OCI-LY7 (cell line): ENCODE results near the gene FAM174C. TPM values are rescaled to one million over a fixed set of nuclear protein-coding genes. Genes with fewer than 3 reads are reported as not detected.
A peak's percentile ranks its signal among the peaks of the same experiment; 100 is the strongest.

Source experiments
- BruUV-seq: library from RNA; stranded (reverse); fragments of 400-500 nt; replicated peaks from 2 replicates; lab custom pipeline; 2021; lab: Mats Ljungman, UMichigan
- CTCF ChIA-PET: fragments of 300-600 bp; sonication (Branson Sonifier 250); formaldehyde crosslinking; loops from one replicate; lab custom pipeline; 2022; ENCODE audit warnings: antibody characterized with exemption; ENCODE audit not compliant: unreplicated experiment; lab: Charles Lee
- POLR2A ChIA-PET: fragments of 300-600 bp; sonication (Branson Sonifier 250); formaldehyde crosslinking; loops from one replicate; lab custom pipeline; 2022; ENCODE audit warnings: antibody characterized with exemption; lab: Charles Lee
- DNase-seq: peaks from one replicate; pipeline ENCODE4 v3.0.0-alpha.2; 2015; ENCODE audit warnings: low spot score
- H2AFZ ChIP-seq: fragments of 200-600 bp; sonication (generic), shearing (Covaris generic); 2 replicates; pipeline ENCODE4 v1.6.1; 2014; ENCODE audit warnings: mild to moderate bottlenecking, antibody characterized with exemption, low read length, moderate library complexity
- H3K27ac ChIP-seq: fragments of 200-600 bp; sonication (generic); 2 replicates; pipeline ENCODE4 v1.5.1; 2014; ENCODE audit warnings: mixed run types, low read depth, mild to moderate bottlenecking, moderate library complexity, low read length, inconsistent platforms; ENCODE audit not compliant: poor library complexity, severe bottlenecking
- H3K36me3 ChIP-seq: fragments of 200-600 bp; sonication (generic); 2 replicates; pipeline ENCODE4 v1.6.1; 2014; ENCODE audit warnings: mild to moderate bottlenecking, antibody characterized with exemption, low read length, moderate library complexity, mixed read lengths; ENCODE audit not compliant: insufficient read depth
- H3K4me1 ChIP-seq: fragments of 200-600 bp; sonication (generic); 2 replicates; pipeline ENCODE4 v1.5.1; 2014; ENCODE audit warnings: mild to moderate bottlenecking, low read length; ENCODE audit not compliant: insufficient read depth, poor library complexity, severe bottlenecking
- H3K4me2 ChIP-seq: fragments of 200-600 bp; sonication (generic); 2 replicates; pipeline ENCODE4 v1.6.1; 2014; ENCODE audit warnings: mild to moderate bottlenecking, low read length
- H3K4me3 ChIP-seq: fragments of 200-600 bp; sonication (generic); 2 replicates; pipeline ENCODE4 v1.5.1; 2014; ENCODE audit warnings: mild to moderate bottlenecking, low read depth, low read length; ENCODE audit not compliant: poor library complexity, severe bottlenecking
- H3K79me2 ChIP-seq: fragments of 200-600 bp; sonication (generic); 2 replicates; pipeline ENCODE4 v1.6.1; 2016; ENCODE audit warnings: low read depth, mild to moderate bottlenecking, low read length, moderate library complexity, mixed read lengths; ENCODE audit not compliant: insufficient read depth
- H3K9me2 ChIP-seq: fragments of 200-600 bp; sonication (generic); 2 replicates; pipeline ENCODE4 v1.6.1; 2016; ENCODE audit warnings: mild to moderate bottlenecking, low read length, mixed read lengths; ENCODE audit not compliant: insufficient read depth
- H3K9me3 ChIP-seq: fragments of 200-600 bp; sonication (generic); 2 replicates; pipeline ENCODE4 v1.6.1; 2014; ENCODE audit warnings: mild to moderate bottlenecking, mixed run types, low read length, mixed read lengths
- H4K20me1 ChIP-seq: fragments of 200-600 bp; sonication (generic); 2 replicates; pipeline ENCODE4 v1.6.1; 2014; ENCODE audit warnings: mild to moderate bottlenecking, antibody characterized with exemption, low read length, moderate library complexity, mixed read lengths; ENCODE audit not compliant: insufficient read depth
- CTCF ChIP-seq: fragments of 200-600 bp; sonication (generic); conservative IDR thresholded peaks from 2 replicates; pipeline ENCODE4 v1.5.1; 2014; ENCODE audit warnings: mild to moderate bottlenecking, antibody characterized with exemption, low read length, moderate library complexity, mixed read lengths
- EZH2phosphoT487 ChIP-seq: fragments of 200-600 bp; sonication (generic); IDR thresholded peaks from 2 replicates; pipeline ENCODE4 v1.6.1; 2018; ENCODE audit warnings: low read depth, borderline replicate concordance, mild to moderate bottlenecking, mixed run types, antibody characterized with exemption, low read length, moderate library complexity, mixed read lengths
- intact Hi-C: fragments of 100-400 bp; cut with micrococcal nuclease; formaldehyde crosslinking; loops from one replicate; pipeline ENCODE4 v1.10.0; 2022; ENCODE audit not compliant: unreplicated experiment
- total RNA-seq, 2 experiments: library from RNA; depleted of rRNA in 1 of 2; stranded (reverse); fragments of >200 nt in 1 of 2; shearing (Covaris generic) in 1 of 2; gene quantifications; 2 replicates each; pipeline ENCODE4 v1.2.3, GENCODE V29; 2014 to 2022

Gene FAM174C
- total RNA-seq, 2 experiments from 2014 or later, result 53.2 to 81.5 TPM

DNA sequence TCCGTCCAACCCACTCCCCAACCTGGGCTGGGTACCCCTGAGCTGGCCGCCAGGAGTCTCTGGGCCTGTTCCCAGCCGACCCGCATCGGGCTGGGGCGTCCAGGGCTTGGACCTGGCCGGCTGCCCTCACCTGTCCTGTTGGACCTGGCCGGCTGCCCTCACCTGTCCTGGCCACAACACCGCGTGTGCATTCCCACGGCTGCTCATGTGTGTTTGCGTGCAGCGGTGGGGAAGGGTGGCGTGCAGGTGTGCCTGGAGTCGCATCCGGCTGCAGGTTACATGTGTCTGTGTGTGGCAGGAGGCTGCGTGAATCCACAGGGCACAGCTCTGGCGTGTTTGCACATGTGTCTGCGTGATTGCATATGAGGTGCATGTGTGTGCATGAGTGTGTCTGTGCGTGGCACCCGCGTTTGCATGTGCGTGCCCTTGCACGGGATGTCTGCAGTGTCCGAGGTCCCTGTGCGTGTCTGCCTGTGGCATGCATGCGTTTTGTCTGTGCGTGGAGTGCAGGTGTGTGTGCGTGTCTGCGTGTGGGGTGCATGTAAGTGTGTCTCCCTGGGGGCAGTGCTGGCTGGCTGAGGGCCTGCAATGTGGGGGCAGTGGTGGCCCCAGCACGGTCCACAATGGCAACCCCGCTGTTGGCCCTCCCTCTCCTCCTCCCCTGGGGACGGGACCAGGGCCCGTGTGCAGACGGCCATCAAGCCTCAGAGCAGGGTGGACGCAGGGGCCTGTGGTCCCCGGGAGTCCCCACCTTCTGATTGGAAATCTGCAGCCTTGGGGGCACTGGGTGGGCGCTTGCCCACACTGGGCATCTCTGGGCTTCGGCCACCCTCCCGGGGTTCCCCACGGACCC is 13.7 kb downstream of the FAM174C start:
- Histone ChIP-seq H3K4me1 (peaks cover 19% of the 10 kb centered on the region), H4K20me1 (no peaks in the 10 kb centered on the region), H2AFZ (no peak overlapping the region), H3K27ac (no peak overlapping the region), H3K79me2 (no peaks in the 10 kb centered on the region), H3K4me3 (no peak overlapping the region), H3K4me2 (no peak overlapping the region), H3K9me2 (no peaks in the 10 kb centered on the region), H3K36me3 (no peaks in the 10 kb centered on the region), H3K9me3 (no peaks in the 10 kb centered on the region)
- POLR2A ChIA-PET, result no interaction called here
- TF ChIP-seq CTCF, result no peak
- TF ChIP-seq EZH2phosphoT487, result no peak
- CTCF ChIA-PET, result no interaction called here
- no peak for DNase-seq
- no TSS peak for BruUV-seq
- intact Hi-C loops, result no loop called here

DNA sequence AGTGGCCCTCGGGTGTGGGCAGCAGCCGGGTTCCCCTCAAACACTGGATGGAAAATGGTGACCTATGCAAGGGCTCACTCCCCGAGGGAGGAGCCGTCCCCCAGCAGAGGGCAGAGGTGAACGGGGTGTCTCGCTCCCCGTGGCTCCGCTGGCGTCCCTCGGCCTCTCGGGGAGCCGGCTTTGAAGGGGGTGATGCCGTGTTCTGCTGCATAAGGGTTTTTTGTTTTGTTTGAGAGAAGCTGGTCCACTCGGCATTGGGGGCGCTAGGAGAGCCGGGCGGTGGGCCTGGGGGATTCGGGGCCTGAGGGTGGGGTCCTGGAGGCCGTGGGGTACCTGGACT is 14.3 kb downstream of the FAM174C start:
- H3K4me2 ChIP-seq, result no peak overlapping the region
- H3K27ac ChIP-seq, result no peak overlapping the region
- H2AFZ ChIP-seq, result no peak overlapping the region
- ChIA-PET CTCF (no interaction called here), POLR2A (no interaction called here)
- intact Hi-C loops, result no loop called here
- no peaks in the 10 kb centered on the region for H3K9me3 ChIP-seq
- peaks cover 25% of the 10 kb centered on the region for H3K4me1 ChIP-seq
- H3K36me3 ChIP-seq, result no peaks in the 10 kb centered on the region
- TF ChIP-seq EZH2phosphoT487, result no peak
- 0 out of 2 replicates have a peak, but pooled peaks have one; percentile 27 for TF ChIP-seq CTCF
- no TSS peak for BruUV-seq
- DNase-seq, result peak; percentile 22
- no peaks in the 10 kb centered on the region for H3K79me2 ChIP-seq
- no peaks in the 10 kb centered on the region for H3K9me2 ChIP-seq
- H4K20me1 ChIP-seq, result no peaks in the 10 kb centered on the region
- H3K4me3 ChIP-seq, result no peak overlapping the region

GRCh38 chr19:1290196-1290702 is 14.9 kb downstream of the FAM174C start:
- ChIA-PET POLR2A (no interaction called here), CTCF (no interaction called here)
- Histone ChIP-seq H3K9me3 (no peaks in the 10 kb centered on the region), H3K4me2 (no peak overlapping the region), H3K9me2 (no peaks in the 10 kb centered on the region), H4K20me1 (no peaks in the 10 kb centered on the region), H2AFZ (no peak overlapping the region), H3K4me1 (peaks cover 28% of the 10 kb centered on the region), H3K27ac (no peak overlapping the region), H3K36me3 (no peaks in the 10 kb centered on the region), H3K4me3 (no peak overlapping the region), H3K79me2 (no peaks in the 10 kb centered on the region)
- TF ChIP-seq CTCF (no peak), EZH2phosphoT487 (no peak)
- BruUV-seq, result no TSS peak
- intact Hi-C loops, result no loop called here
- no peak for DNase-seq
